Measurements from ENCODE around the gene DMRT1.

Gene DMRT1

GRCh38 chr9:841371-842209, at the start of gene DMRT1:
Gene DMRT1, plus strand, starts transcription at chr9:841697. Its CDS starts 142 bp downstream, at chr9:841839.
- no peak for DNase-seq

GRCh38 chr9:792331-793260, 48.9 kb upstream of the DMRT1 start:
- no peak for DNase-seq

- no peak for DNase-seq
Observed at GRCh38 chr9:794386-794785, 47.1 kb upstream of the DMRT1 start.

DNA sequence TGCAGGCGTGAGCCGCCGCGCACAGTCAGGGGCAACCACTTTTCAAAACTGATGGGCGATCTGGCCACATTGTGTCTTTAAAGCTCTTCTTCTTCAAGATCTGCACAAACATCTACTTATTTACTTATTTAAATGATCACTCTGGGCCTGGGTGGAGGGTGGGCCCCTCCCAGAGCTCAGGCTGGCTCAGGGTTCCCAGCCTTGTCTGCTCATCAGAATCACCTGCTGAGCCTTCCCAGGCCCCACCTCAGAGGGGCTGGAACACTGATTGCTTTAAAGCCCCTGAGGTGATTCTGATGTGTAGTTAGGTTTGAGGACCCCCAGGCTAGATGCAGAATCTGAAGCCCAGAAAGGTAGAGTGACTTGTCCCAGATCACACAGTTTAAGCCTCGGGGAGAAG, 45.6 kb upstream of the DMRT1 start:
- DNase-seq: no peak

DNA sequence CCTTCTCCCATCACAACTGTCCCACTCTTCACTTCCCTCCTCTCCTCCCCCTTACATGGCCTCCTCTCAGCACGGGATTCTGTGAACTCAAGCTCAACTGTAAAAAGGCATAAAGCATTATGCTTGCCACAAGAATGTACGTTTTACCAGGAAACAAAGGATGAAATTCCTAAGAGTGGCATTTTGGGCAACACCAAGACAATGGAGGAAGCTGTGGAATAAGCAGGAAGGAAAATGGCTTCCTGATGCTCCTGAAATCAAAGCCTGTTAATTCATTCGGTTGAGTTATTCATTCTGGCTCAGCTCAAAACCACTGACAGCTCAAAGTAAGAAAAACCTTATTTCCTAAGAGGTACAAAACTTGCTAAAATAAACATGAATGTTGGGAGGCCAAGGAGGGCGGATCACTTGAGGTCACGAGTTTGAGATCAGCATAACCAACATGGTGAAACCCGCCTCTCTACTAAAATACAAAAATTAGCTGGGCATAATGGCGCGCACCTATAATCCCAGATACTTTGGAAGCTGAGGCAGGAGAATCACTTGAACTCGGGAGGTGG, 40.8 kb upstream of the DMRT1 start:
- DNase-seq: no peak

- no peak for DNase-seq
Observed at GRCh38 chr9:801399-802071, 40.0 kb upstream of the DMRT1 start.

DNA sequence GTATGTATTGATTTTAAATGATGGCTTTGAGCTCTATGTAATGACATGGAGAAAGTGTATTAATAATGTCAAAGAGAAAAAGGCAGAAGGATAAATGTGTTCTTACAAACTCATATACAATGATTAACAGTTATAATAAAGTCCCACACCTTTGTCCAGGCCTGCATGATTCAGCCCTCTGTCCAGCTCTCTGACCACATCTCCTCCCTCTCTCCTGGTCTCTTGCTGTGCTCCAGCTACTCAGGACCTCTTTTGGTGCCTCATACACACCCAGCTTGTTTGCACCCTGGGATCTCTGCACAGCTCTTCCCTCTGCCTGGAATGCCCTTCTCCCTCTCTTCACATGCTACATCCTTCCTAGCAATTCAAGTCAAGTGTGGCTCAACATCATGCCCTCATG, 37.5 kb upstream of the DMRT1 start:
- DNase-seq: no peak

GRCh38 chr9:805151-805550, 36.3 kb upstream of the DMRT1 start:
- no peak for DNase-seq

GRCh38 chr9:806285-807156, 35.0 kb upstream of the DMRT1 start:
- peak; percentile 28 for DNase-seq

DNA sequence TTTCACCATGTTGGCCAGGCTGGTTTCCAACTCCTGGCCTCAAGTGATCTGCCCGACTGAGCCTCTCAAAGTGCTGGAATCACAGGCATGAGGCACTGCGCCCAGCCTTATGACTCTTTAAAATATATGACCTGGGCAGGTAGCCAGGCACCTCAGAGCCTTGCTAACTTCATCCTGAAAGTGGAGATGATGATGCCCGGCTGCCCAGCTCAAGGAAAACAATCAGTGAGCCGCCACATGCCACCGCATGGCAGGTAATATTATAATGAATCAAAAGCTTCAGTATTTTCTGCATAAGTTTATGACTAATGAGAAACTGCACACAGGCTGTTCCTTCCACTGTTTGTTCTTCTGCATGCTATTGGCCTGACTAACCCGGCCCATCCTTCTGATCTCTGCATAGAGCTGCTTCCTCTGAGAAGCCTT, 30.4 kb upstream of the DMRT1 start:
- DNase-seq: no peak

- no peak for DNase-seq
Observed at GRCh38 chr9:818958-819357, 22.5 kb upstream of the DMRT1 start.

DNA sequence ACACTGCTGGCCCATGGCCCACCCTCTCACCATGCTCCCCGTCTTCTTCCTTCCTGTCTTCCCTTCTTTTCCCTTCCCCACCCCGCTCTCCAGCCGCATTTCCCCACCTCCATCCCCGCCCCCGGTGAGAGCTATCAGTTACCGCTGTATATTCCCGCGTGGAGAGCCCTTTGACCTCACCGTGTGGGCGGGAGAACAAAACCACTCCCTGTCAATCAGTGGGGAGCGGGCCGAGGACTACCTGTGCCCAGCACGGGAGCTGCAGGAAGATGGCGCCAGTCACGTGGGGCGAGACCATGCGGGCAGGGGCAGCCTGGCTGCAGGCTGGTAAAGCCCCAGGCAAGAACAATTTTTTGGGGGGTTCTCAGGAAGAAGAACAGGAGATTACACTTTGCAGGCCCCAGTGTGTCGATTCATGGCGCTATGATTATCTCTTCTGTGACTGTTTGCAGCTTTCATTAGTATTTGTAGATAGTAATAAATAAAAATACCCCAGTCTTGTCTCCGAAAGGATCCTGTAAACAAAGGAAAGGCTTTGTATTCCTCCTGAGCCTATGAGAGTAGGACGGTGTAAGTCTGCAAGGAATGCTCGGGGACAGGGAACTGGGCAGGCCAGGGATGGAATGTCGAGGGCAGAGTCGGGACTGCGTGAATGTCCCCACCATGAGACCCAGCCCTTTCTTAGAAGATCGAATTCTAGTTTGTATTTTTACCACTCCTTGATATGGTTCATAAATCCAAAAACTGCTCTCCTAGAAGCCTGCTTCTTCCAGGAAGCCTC, 14.8 kb upstream of the DMRT1 start:
- DNase-seq: no peak

- DNase-seq: no peak
Observed at GRCh38 chr9:840343-840742, 1.2 kb upstream of the DMRT1 start.

DNA sequence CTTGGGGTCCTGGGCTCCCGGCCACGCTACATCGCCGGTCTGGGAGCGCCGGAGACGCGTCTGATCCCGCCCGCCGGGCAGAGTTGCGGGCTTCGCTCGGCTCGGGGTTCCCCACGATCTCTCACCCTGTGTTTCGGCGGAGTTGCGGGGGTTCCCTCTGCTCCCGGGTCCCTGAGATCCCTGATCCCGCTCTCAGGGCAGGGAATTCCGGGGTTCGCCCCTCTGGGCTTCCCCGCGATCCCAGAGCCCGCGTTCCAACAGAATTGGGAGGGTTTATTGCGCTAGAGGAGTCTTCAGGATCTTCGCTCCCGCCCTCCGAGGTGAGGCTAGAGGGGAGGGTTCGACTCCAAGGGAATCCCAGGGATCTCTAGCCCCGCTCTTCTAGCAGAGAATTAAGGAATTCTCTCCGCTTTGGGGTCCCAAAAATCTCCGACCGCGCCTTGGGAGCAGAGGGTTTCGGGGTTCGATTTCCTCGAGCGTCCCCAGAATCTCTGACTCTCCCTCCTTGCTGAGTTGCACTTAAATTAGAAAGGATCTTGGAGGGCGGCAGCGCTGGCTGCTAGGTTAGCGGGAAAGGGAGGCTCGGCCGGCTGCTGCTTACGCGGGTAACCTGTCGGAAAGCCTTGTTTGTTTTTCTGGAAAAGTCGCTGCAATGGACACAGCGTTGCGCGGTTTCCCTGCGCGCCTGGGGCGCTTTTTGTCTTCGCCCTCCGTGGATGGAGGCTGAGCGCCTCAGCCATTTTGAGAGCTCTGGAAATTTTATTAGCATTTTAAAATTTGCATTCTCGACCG, 1.3 kb downstream of the DMRT1 start:
- DNase-seq: no peak

DNA sequence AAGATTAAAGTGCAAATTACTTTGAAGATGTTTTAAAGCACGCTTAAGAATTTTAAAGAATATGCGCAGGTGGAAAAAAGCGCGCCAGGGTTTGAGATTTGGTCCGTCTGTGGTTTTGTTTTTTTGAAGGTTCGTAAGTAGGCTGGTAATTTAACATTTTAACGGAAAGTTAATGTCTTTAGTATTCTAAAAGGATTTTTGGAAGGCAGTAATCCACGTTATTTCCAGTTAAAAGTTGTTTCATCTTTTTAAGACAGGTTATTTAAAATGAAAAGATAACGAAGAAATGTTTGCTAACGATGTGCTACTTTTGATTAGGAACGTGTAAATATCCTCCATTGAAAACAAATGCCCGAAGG, 1.9 kb downstream of the DMRT1 start:
- DNase-seq: no peak

DNA sequence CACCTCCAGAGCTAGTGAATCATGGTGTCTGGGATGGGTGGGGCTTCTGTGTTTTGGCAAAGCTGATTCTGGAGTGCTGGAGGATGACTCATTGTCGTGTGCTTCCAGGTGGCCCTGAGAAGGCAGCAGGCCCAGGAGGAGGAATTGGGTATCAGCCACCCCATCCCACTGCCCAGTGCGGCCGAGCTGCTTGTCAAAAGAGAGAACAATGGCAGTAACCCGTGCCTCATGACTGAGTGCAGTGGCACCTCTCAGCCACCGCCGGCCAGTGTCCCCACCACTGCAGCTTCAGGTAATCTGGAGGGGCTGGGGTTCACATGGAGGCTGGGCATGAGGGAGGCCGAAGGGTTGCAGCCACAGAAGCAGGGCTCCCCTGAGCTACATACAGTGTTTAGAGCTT, 5.4 kb downstream of the DMRT1 start:
- no peak for DNase-seq

DNA sequence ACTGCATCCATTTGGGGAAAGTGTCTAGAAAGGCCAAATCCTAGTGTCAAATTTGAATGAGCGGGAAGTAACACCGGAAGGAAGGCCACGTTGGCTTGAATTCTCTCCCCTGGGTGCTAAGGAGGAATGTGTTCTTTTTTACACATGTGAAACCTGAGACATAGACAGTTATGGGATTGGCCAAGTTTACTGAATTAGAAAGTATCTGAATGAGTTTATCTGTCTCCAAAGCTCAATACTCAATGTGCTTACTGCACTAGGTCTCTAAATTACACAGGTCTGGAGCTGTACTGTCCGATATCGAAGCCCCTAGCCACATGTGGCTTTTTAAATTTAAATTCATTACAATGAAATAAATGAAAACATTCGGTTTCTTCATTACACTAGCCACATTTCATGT, 6.0 kb downstream of the DMRT1 start:
- DNase-seq: no peak

DNA sequence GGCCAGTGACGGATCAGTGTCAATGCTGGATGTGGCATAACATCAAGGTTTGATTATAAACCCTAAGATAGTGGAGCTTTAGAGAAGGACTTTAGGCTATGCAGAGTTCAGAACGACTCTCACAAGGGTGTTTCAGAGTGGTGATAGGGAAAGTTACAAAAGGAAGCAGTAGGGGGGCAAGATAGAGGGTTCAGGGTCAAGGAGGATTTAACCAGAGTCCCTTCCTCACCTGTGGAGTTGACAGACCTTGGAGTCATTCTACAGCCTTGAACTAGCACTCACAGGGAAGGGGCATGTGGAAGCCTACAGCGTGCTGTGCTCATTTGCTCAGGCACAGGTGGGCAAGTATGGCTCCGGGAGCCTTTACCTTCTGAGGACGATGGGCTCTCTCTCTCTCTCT, 7.9 kb downstream of the DMRT1 start:
- no peak for DNase-seq

- no peak for DNase-seq
Observed at GRCh38 chr9:852539-852938, 11.0 kb downstream of the DMRT1 start.

- DNase-seq: no peak
Observed at GRCh38 chr9:859251-859650, 17.8 kb downstream of the DMRT1 start.
